HepG2 (cell line): ENCODE measurements around the gene ZNF431.
"Not testable (repeated sequence)": the region's sequence is repeated elsewhere in the genome, so short reads cannot be mapped to it uniquely, and the experiment has no call there.

Experiments used
- CTCF ChIP-seq: sonication (generic); formaldehyde crosslinking; IDR thresholded peaks from 2 replicates; pipeline ENCODE4 v1.5.0; 2020; ENCODE audit warnings: mild to moderate bottlenecking, missing genetic modification reagents, moderate library complexity
- NFYB ChIP-seq: sonication (generic); formaldehyde crosslinking; IDR thresholded peaks from 2 replicates; pipeline ENCODE4 v1.4.0; 2020; ENCODE audit warnings: missing genetic modification reagents

GRCh38 chr19:21236751-21237150, 94.9 kb downstream of the ZNF431 start:
- not testable (repeated sequence) for TF ChIP-seq CTCF; NFYB (CRISPR knock-in tag)
